Measurements from ENCODE around the gene INTS14.
"Not testable (repeated sequence)": the region's sequence is repeated elsewhere in the genome, so short reads cannot be mapped to it uniquely, and the experiment has no call there.

INTS14 gene

GRCh38 chr15:65579762-65580161 lies 31.2 kb downstream of the INTS14 start:
- DNase-seq (ENCODE audit: low read depth in 3 of 3, low spot score in 1 of 3) = no peak

GRCh38 chr15:65578904-65579728 lies 31.8 kb downstream of the INTS14 start:
- no peak for DNase-seq (ENCODE audit: low read depth in 3 of 3, low spot score in 1 of 3)

- DNase-seq (ENCODE audit: low read depth in 3 of 3, low spot score in 1 of 3) = no peak
Observed at GRCh38 chr15:65577129-65577996, 33.6 kb downstream of the INTS14 start.

GRCh38 chr15:65576664-65577063 lies 34.3 kb downstream of the INTS14 start:
- DNase-seq (ENCODE audit: low read depth in 3 of 3, low spot score in 1 of 3) = no peak

- DNase-seq (ENCODE audit: low read depth in 3 of 3, low spot score in 1 of 3) = no peak
Observed at GRCh38 chr15:65571971-65572370, 39.0 kb downstream of the INTS14 start.

- no peak for DNase-seq (ENCODE audit: low read depth in 3 of 3, low spot score in 1 of 3)
Observed at GRCh38 chr15:65569728-65570127, 41.2 kb downstream of the INTS14 start.

GRCh38 chr15:65561934-65562333 lies 49.0 kb downstream of the INTS14 start:
- no peak for DNase-seq (ENCODE audit: low read depth in 3 of 3, low spot score in 1 of 3)

GRCh38 chr15:65559941-65560340 lies 51.0 kb downstream of the INTS14 start:
- no peak for DNase-seq (ENCODE audit: low read depth in 3 of 3, low spot score in 1 of 3)

- DNase-seq (ENCODE audit: low read depth in 3 of 3, low spot score in 1 of 3) = no peak
Observed at GRCh38 chr15:65558997-65559760, 51.8 kb downstream of the INTS14 start.

GRCh38 chr15:65558336-65558735 lies 52.6 kb downstream of the INTS14 start:
- no peak for DNase-seq (ENCODE audit: low read depth in 3 of 3, low spot score in 1 of 3)

GRCh38 chr15:65556622-65557021 lies 54.3 kb downstream of the INTS14 start:
- no peak for DNase-seq (ENCODE audit: low read depth in 3 of 3, low spot score in 1 of 3)

GRCh38 chr15:65553691-65554090 lies 57.2 kb downstream of the INTS14 start:
- no peak for DNase-seq (ENCODE audit: low read depth in 3 of 3, low spot score in 1 of 3)

GRCh38 chr15:65552851-65553250 lies 58.1 kb downstream of the INTS14 start:
- DNase-seq (ENCODE audit: low read depth in 3 of 3, low spot score in 1 of 3) = not testable (repeated sequence)

- DNase-seq (ENCODE audit: low read depth in 3 of 3, low spot score in 1 of 3) = no peak
Observed at GRCh38 chr15:65551183-65551582, 59.7 kb downstream of the INTS14 start.

GRCh38 chr15:65550681-65551098 lies 60.2 kb downstream of the INTS14 start:
- DNase-seq (ENCODE audit: low read depth in 3 of 3, low spot score in 1 of 3) = no peak

GRCh38 chr15:65549288-65549687 lies 61.6 kb downstream of the INTS14 start:
- DNase-seq (ENCODE audit: low read depth in 3 of 3, low spot score in 1 of 3) = not testable (repeated sequence)

GRCh38 chr15:65547841-65548240 lies 63.1 kb downstream of the INTS14 start:
- DNase-seq (ENCODE audit: low read depth in 3 of 3, low spot score in 1 of 3) = no peak

- DNase-seq (ENCODE audit: low read depth in 3 of 3, low spot score in 1 of 3) = no peak
Observed at GRCh38 chr15:65541231-65541820, 69.6 kb downstream of the INTS14 start.

GRCh38 chr15:65540314-65540713 lies 70.6 kb downstream of the INTS14 start:
- no peak for DNase-seq (ENCODE audit: low read depth in 3 of 3, low spot score in 1 of 3)

- DNase-seq (ENCODE audit: low read depth in 3 of 3, low spot score in 1 of 3) = no peak
Observed at GRCh38 chr15:65535192-65535591, 75.7 kb downstream of the INTS14 start.

Data from stimulated activated CD4-positive, alpha-beta T cell treated with anti-CD3 and anti-CD28 coated beads, TNF-alpha, amount 100 ng/mL, for 1 hour (primary cell).